HG03060 (cell line): Measurements from ENCODE around the gene STEAP3.

Experiments
- ATAC-seq: cut with Tn5 transposase; IDR thresholded peaks from one replicate; pipeline ENCODE4 v1.9.1; 2021; ENCODE audit warnings: low read depth, moderate number of reproducible peaks; ENCODE audit not compliant: unreplicated experiment

STEAP3 gene

GRCh38 chr2:119197529-119198239 lies 25.9 kb upstream of the STEAP3 start:
- no peak for ATAC-seq

DNA sequence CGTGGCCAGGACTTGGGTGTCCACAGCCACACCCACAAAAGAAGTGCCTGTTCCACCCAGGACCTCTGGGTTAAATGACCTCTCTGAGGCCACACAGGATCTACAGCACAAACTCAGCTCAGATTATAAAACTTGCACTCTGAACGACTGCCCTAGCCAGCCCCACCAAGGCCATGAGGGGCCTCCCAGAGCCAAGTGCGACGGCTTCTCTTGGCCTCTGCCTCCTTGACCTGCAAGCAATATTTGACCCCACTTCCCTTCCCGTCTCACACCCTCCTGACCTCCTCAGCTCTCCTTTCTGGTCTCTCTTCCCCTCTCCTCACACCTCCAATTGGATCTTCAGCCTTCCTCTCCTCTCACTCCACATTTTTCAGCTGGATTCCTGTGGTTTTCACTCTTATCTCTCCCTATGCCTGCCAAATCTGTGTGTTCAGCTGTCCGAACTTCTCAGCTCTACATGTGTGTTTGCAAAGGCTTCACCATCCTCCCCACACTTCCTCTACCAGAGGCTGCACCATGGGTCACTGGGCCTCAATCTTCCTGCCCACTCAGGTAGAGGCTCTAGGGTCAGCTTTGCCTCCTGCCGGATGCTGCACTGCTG lies 25.3 kb upstream of the STEAP3 start:
- no peak for ATAC-seq

- ATAC-seq, result no peak
Observed at GRCh38 chr2:119201815-119202214, 21.8 kb upstream of the STEAP3 start.

GRCh38 chr2:119202610-119203310 lies 20.9 kb upstream of the STEAP3 start:
- ATAC-seq, result no peak

DNA sequence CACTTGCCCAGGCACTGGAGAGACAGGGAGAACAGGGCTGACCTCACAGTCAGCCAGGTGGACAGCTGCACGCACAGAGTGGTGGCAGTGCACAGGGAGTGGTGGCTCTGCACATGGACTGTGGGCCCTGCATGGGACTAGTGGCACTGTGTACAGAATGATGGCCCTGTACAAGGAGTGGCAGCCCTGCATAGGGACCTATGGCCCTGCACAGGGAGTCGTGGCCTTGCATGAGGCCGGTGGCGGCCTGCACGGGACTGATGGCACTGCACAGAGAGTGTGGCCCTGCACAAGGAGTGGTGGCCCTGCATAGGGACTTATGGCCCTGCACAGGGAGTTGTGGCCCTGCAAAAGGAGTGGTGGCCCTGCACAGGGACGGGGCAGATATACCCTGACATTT lies 19.1 kb upstream of the STEAP3 start:
- ATAC-seq, result no peak

- ATAC-seq, result no peak
Observed at GRCh38 chr2:119205001-119205706, 18.5 kb upstream of the STEAP3 start.

DNA sequence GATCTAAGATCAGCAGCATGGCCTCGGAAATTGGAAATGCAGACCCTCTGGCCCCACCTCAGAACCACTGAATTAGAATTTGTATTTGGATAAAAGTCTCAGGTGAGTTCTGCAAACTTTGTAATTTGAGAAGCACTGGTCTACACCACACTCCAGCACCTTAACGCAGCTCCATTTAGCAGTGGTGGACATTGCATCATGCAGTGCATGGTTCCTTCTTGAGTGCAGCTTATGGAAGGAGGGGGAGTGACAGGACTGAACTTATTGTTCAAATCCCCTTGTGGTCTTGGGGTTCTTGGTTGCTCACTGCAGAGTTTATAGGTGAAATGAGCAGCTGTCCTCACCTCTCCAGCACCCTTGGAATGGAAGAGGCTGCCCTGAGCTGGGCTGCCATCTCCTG lies 17.4 kb upstream of the STEAP3 start:
- ATAC-seq, result no peak

GRCh38 chr2:119207447-119207846 lies 16.2 kb upstream of the STEAP3 start:
- no peak for ATAC-seq

- no peak for ATAC-seq
Observed at GRCh38 chr2:119208791-119209203, 14.8 kb upstream of the STEAP3 start.

DNA sequence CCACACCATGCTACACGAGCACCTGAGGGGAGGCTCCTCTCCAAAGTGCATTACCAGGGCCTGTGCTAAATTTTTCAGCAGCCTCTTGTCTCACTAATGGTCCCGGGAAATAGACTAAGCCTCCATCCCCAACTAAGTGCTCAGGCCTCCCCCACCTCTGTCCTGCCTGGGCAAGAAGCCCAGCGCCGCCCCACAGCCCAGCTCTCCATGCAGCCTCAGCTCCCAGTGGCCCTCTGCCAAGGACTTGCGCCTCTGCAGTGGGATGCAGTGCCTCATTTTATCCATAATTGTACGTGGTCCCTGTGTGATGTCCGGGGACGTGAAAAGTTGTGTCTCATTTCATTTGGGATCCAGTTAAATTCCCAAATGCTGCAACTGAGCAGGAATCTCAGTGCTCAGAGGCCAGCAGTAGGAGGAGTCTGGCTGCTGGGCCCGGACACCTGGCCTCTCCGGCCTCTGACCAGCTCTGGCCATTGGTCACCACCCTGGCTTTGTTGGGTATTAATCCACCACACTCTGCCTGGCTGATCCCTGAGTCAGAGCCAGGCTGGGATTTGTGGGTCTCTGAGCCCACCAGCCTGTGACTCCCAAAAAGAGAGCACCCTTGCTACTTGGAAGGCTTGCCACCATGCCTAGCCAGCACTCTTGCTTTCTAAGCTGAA lies 11.4 kb upstream of the STEAP3 start:
- ATAC-seq, result no peak

- no peak for ATAC-seq
Observed at GRCh38 chr2:119214453-119215037, 9.1 kb upstream of the STEAP3 start.

DNA sequence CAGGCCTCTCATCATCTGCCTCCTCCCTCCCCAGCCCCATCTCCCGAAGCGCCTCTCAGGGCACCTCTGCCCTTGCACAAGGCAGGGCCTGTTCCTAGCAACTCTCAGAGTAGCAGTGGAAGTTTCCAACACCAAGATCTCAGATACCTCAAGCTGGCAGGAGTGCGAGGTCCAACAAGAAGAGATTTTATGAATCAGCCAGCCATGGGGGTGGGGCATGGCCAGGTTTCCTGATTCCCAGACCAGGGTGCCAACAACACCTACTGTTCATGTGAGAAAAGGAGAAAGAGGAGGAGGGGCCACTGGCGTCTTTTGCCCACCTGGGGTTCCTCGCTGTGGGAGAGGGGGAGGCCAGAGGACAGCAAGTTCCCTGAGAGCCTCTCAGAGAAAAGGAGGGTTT lies 6.6 kb upstream of the STEAP3 start:
- no peak for ATAC-seq

DNA sequence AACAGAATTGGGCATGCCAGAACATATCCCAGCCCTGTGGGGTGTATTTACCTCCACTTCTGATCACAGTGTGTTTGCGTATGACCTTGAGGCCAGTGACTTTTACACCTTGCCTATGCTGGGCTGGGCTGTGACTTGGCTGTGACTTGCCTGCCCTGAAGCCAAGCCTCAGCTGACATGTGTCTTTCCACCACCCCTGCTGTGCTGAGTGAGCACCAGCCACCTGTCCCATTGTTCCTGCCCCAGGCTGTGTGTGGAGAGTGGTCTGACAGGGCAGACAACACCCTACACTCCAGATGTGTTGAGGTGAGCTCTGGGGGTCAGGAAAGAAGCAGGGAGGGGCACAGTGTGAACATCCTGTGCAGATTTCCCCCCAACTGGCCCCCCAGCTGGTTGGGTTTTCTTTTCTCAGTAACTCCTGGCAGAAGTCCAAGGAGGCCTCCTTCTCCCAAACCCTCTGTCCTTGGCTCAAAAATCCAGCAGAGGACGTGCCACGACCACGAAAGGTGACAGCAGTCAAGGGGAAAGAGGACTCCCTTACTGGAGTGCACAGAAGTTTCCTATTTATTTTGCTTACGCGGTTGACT lies 5.1 kb upstream of the STEAP3 start:
- ATAC-seq, result no peak

DNA sequence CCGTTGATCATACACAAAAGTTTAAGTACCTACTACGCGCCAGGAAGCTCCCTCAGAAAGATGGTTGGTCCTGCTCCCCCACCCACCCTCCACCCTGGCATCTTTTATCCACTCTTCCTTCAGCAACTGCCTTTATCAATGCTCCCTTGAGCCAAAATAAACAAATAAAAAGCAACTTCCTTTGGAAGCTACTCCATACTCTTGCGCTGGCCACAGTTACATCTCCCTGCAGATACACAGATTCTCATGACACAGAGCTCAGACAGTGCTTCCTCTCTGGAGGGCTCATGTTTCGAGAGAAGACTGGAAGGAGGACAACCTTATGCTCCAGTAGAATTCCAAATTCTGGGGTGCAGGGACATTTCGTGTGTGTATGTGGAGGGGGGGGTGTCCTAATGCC lies 3.8 kb upstream of the STEAP3 start:
- ATAC-seq, result no peak

DNA sequence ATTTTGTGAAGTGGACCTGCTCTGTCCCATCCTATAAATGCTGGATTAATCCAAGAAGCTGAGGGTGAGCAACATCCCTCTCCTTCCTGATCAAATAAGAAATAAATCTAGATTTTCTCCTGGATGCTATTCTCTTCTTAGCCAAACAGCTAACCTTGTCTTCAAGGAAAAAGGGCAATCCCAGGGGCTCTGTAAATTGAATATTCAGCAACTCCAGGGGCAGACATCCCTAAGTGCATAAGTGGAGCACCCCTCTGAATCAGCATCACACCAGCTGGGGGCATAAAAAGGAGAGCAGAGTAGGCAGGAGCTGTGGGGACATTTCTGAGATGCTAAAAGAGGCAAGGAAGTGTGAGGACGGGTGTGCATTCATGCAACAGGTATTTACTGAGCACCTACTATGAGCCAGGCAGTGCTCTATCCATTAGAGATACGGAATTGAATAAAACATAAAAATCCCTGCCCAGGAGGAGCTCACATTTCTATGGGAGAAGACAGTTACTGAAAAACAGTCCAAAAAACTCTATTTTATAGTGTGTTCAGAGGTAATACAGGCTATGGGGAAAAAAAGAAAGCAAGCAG lies 2.8 kb upstream of the STEAP3 start:
- ATAC-seq, result no peak

GRCh38 chr2:119221609-119222008 lies 2.0 kb upstream of the STEAP3 start:
- ATAC-seq, result no peak

DNA sequence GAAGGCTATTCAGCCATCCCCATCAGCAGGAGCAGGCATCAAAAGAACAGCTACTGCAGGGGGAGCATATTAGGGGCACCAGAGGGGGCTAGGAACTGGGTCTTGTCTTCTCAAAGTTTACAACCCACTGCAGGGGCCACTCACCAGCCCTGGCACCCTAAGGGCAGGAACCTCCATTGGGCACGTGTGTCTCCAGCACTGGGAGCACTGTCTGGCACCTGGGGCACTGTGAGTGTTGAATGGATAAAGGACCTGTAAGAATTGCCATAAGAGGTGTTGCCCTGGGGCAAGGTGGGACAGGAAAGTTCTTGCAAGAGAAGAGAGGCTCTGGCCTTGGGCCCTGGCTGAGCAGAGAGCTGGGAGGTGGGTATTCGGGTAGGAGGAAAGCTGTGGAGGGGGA lies 1.4 kb upstream of the STEAP3 start:
- no peak for ATAC-seq

DNA sequence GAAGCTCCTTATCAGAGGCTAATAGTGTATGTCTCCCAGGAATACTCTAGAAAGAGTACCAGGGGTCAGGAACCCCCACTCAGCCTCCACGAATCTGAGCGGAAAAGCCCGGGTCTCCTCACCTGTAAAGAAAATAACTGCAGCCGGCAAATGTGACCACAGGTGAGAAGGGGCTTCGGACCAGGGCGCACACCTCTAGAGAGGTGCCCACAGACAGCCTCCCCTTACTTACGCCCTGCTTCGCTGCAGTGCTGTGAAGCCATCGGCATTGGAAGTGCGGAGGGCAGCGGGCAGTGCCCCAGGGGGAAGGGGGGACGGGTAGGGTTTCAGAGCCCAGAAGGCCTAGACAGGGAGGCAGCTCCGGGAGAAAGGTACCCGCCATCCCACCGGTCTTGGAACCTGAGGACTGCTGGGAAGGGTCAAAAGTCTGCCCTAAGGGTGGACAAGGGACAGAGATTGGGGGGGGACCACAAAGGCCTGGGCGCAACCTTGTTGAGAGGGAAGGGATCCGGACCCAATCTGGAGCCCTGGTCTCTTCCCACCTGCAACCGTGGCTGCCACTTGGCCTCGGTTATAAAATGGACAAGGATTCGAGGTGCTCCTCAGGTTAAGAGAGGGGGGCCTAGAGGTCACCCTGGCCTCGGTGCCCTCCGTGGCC lies 642 bp upstream of the STEAP3 start:
- ATAC-seq, result no peak
